Upper lobe of right lung (tissue), 1 donor: Measurements from ENCODE around the gene LIN28B. TPM values are rescaled to one million over a fixed set of nuclear protein-coding genes. Genes with fewer than 3 reads are reported as not detected.

Experiments used
- ATAC-seq: fragments of 200-7000 bp; cut with Tn5 transposase; one replicate; pipeline ENCODE4 v1.9.1; 2020; ENCODE audit warnings: mild to moderate bottlenecking, moderate library complexity
- DNase-seq: peaks from one replicate; pipeline ENCODE4 v3.0.0-alpha.2; 2020
- H3K27ac ChIP-seq: fragments of 200-600 bp; one replicate; pipeline ENCODE4 v1.8.0; 2022
- H3K27me3 ChIP-seq: fragments of 200-600 bp; one replicate; pipeline ENCODE4 v1.8.0; 2022; ENCODE audit warnings: mild to moderate bottlenecking
- H3K36me3 ChIP-seq: fragments of 200-600 bp; one replicate; pipeline ENCODE4 v1.8.0; 2022
- H3K4me1 ChIP-seq: fragments of 200-600 bp; one replicate; pipeline ENCODE4 v1.8.0; 2022
- H3K4me3 ChIP-seq: fragments of 200-600 bp; one replicate; pipeline ENCODE4 v1.8.0; 2022; ENCODE audit warnings: mild to moderate bottlenecking
- H3K9me3 ChIP-seq: fragments of 200-600 bp; one replicate; pipeline ENCODE4 v1.8.0; 2022
- intact Hi-C: fragments of 100-400 bp; cut with DNase I; formaldehyde crosslinking; loops from one replicate; pipeline ENCODE4 v1.11.0; 2022
- total RNA-seq: library from RNA; stranded (reverse); fragmentation: NEBNext Ultra II Directional; extraction: Animal tissue kit (Norgen Biotek cat#: 25700); gene quantifications from one replicate; pipeline ENCODE4 v1.2.1, GENCODE V29; 2021
- TF ChIP-seq, protein P1 (sequence below): fragments of 200-600 bp; IDR thresholded peaks from one replicate; pipeline ENCODE4 v1.8.0; 2022; ENCODE audit warnings: antibody characterized with exemption
- donor health status: DM: no; HTN: yes; CAD: no; lungs with severe emphysema.

Gene LIN28B
- total RNA-seq, 1 donor from 2014 or later, result not detected

- no peak overlapping the region for H3K4me3 ChIP-seq
Observed at GRCh38 chr6:105107207-105107606, 150.3 kb downstream of the LIN28B start.

DNA sequence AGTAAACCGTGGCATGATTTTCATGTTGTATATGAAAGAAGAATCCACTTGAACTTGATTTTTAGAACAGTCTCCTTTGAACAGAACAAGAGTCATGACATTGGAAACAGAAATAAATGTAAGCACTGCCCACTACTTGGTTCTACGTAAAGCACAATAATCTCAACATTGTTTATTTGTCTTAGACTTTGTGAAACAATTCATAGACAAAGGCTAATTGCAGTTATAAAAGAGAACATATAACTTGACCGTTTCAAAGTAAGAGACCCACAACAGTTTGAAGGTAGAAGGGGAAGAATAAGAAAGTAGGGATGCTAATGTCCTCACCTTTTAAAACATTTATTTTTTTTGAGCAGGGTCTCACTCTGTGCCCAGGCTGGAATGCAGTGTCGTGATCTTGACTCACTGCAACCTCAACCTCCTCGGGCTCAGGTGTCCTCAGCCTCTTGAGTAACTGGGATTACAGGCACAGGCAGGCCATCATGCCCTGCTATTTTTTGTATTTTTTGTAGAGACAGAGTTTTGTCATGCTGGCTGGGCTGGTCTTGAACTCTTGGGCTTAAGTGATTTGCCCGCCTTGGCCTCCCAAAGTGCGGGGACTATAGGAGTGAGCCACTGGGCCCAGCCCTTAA, 151.8 kb downstream of the LIN28B start:
- no peak for DNase-seq
- Histone ChIP-seq H3K36me3 (no peaks in the 10 kb centered on the region), H3K4me1 (no peaks in the 10 kb centered on the region), H3K9me3 (no peaks in the 10 kb centered on the region), H3K4me3 (no peak overlapping the region), H3K27me3 (no peaks in the 10 kb centered on the region), H3K27ac (no peak overlapping the region)
- no peak for ATAC-seq
- intact Hi-C loops, result no loop called here
- TF ChIP-seq, protein P1, sequence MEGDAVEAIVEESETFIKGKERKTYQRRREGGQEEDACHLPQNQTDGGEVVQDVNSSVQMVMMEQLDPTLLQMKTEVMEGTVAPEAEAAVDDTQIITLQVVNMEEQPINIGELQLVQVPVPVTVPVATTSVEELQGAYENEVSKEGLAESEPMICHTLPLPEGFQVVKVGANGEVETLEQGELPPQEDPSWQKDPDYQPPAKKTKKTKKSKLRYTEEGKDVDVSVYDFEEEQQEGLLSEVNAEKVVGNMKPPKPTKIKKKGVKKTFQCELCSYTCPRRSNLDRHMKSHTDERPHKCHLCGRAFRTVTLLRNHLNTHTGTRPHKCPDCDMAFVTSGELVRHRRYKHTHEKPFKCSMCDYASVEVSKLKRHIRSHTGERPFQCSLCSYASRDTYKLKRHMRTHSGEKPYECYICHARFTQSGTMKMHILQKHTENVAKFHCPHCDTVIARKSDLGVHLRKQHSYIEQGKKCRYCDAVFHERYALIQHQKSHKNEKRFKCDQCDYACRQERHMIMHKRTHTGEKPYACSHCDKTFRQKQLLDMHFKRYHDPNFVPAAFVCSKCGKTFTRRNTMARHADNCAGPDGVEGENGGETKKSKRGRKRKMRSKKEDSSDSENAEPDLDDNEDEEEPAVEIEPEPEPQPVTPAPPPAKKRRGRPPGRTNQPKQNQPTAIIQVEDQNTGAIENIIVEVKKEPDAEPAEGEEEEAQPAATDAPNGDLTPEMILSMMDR, result no peak

More at GRCh38 chr6:105107207-105107606, 150.3 kb downstream of the LIN28B start:
- TF ChIP-seq, protein P1, result no peak
- intact Hi-C loops, result no loop called here
- ATAC-seq (no peak), DNase-seq (no peak)
- no peaks in the 10 kb centered on the region for H3K9me3 ChIP-seq
- H3K4me1 ChIP-seq, result no peaks in the 10 kb centered on the region
- H3K27me3 ChIP-seq, result no peaks in the 10 kb centered on the region
- H3K36me3 ChIP-seq, result no peaks in the 10 kb centered on the region
- H3K27ac ChIP-seq, result no peak overlapping the region

DNA sequence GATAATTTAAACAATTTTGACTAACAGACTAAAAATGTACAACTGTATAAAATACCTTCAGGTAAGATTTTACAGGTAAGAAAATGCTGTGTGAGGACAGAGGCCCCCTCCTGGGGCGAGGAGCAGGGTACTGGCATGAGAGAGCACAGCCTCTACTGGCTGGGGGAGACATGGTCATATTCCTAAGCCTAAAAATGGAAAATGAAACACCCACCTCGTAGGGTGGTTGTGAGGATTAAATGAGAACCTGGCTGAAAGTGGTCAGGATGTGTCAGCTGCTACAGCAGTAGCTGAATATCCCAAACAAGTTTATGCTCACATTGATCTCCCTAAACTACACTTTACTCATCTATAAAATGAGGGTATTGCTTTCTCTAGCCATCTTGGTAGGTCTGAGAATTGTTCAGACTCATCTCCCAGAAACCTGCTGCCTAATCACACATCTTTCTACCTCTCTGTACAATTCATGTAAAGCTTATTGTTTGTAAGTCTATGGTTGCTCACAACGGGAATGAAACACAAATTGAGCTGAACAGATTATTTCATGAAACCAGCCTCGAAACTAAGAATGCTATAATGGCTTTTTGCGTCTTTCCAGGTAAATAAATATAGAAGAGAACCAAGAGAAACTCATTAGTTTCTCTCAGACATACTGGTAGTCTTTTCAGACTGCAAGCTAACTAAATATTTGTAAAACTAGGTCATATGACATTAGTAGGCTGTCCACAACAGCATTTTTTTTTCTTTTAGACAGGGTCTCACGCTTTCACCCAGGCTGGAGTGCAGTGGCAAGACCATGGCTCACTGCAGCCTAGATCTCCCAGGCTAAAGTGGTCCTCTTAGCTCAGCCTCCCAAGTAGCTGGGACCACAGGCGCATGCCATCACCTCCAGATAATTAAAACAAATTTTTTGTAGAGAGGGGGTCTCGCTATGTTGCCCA, 153.3 kb downstream of the LIN28B start:
- no peak for DNase-seq
- no peaks in the 10 kb centered on the region for H3K27me3 ChIP-seq
- TF ChIP-seq, protein P1, result no peak
- no peak overlapping the region for H3K4me3 ChIP-seq
- H3K27ac ChIP-seq, result no peak overlapping the region
- no peaks in the 10 kb centered on the region for H3K9me3 ChIP-seq
- H3K36me3 ChIP-seq, result no peaks in the 10 kb centered on the region
- intact Hi-C loops, result no loop called here
- no peaks in the 10 kb centered on the region for H3K4me1 ChIP-seq
- ATAC-seq, result no peak

GRCh38 chr6:105111105-105111504, 154.2 kb downstream of the LIN28B start:
- TF ChIP-seq, protein P1, result no peak
- Histone ChIP-seq H3K27ac (no peak overlapping the region), H3K4me1 (no peaks in the 10 kb centered on the region), H3K9me3 (no peaks in the 10 kb centered on the region), H3K36me3 (no peaks in the 10 kb centered on the region), H3K4me3 (no peak overlapping the region), H3K27me3 (no peaks in the 10 kb centered on the region)
- DNase-seq, result no peak
- no peak for ATAC-seq
- intact Hi-C loops, result no loop called here

GRCh38 chr6:105111871-105112270, 155.0 kb downstream of the LIN28B start:
- ATAC-seq (no peak), DNase-seq (no peak)
- Histone ChIP-seq H3K9me3 (no peaks in the 10 kb centered on the region), H3K4me1 (no peaks in the 10 kb centered on the region), H3K27me3 (no peaks in the 10 kb centered on the region), H3K27ac (no peak overlapping the region), H3K4me3 (no peak overlapping the region), H3K36me3 (no peaks in the 10 kb centered on the region)
- TF ChIP-seq, protein P1, result no peak
- intact Hi-C loops, result no loop called here
